HG03469 (cell line): ENCODE data around the gene MLXIPL.
"Not testable (repeated sequence)": the region's sequence is repeated elsewhere in the genome, so short reads cannot be mapped to it uniquely, and the experiment has no call there.

Experiments
- ATAC-seq: cut with Tn5 transposase; IDR thresholded peaks from one replicate; pipeline ENCODE4 v1.9.1; 2021; ENCODE audit warnings: mild to moderate bottlenecking, moderate library complexity, moderate number of reproducible peaks; ENCODE audit not compliant: unreplicated experiment

Gene MLXIPL, protein sequence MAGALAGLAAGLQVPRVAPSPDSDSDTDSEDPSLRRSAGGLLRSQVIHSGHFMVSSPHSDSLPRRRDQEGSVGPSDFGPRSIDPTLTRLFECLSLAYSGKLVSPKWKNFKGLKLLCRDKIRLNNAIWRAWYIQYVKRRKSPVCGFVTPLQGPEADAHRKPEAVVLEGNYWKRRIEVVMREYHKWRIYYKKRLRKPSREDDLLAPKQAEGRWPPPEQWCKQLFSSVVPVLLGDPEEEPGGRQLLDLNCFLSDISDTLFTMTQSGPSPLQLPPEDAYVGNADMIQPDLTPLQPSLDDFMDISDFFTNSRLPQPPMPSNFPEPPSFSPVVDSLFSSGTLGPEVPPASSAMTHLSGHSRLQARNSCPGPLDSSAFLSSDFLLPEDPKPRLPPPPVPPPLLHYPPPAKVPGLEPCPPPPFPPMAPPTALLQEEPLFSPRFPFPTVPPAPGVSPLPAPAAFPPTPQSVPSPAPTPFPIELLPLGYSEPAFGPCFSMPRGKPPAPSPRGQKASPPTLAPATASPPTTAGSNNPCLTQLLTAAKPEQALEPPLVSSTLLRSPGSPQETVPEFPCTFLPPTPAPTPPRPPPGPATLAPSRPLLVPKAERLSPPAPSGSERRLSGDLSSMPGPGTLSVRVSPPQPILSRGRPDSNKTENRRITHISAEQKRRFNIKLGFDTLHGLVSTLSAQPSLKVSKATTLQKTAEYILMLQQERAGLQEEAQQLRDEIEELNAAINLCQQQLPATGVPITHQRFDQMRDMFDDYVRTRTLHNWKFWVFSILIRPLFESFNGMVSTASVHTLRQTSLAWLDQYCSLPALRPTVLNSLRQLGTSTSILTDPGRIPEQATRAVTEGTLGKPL

DNA sequence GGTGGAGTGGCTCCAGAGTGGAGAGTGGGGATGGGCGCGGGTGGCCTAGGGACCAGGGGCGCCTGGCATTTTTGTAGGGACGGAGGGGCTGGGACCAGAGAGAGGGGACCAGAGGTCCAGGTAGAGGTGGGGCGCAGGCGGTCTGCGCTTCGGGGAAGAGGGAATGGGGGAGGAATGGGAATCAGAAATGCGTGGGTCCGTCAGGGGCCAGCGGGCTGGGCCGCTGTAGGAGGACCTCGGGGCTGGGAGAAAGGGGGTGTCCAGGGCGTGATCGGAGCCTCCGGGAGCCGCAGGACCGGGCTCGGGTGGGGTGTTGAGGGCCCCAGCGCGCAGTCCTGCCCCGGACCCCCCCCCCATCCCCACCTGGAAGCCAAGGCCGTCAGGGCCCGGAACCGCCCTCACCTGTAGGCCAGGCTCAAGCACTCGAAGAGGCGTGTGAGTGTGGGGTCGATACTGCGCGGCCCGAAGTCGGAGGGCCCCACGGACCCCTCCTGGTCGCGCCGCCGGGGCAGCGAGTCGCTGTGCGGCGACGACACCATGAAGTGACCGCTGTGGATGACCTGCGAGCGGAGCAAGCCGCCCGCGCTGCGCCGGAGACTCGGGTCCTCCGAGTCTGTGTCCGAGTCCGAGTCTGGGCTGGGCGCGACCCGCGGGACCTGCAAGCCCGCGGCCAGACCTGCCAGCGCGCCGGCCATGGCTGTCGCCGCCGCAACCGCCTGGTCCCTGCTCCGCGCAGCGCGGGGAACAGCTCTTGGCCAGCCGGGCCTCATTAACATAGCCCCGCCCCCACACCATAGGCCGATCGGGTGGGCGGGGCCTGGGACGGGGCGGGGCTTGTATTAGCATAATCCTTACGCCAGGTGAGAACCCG, at the start of gene MLXIPL:
Gene MLXIPL (minus strand): TSS at position 725 of the 871 bp plus-strand sequence. CDS start 30 bp downstream, at position 695.
- no peak for ATAC-seq

DNA sequence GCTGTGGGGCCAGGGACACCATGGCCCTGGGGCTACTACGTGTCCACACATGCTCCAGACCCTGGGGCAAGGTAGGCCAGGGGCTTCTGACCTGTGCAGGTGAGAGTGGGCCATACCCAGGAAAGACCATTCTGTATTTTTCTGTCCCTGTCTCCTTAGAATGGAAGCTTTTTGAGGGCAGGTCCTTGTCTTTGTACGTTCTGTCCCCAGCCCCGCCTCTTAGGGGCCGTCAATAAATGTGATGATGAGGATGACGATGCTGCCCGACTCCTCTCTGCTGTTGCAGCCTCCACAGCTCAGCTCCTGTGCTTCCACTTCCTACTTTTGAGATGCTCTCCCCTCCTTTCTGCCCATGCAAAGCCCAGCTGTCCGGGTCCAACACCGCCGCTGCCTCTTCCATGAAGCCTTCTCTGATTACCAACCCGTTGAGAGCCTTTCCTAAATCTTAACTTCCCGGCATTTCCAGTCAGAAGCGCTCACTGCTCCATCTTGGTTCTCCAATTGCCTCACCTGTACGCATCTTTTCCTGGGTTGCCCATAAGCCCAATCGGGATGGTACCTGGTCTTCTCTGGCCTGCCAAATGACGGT, 47.6 kb upstream of the MLXIPL start:
- no peak for ATAC-seq

DNA sequence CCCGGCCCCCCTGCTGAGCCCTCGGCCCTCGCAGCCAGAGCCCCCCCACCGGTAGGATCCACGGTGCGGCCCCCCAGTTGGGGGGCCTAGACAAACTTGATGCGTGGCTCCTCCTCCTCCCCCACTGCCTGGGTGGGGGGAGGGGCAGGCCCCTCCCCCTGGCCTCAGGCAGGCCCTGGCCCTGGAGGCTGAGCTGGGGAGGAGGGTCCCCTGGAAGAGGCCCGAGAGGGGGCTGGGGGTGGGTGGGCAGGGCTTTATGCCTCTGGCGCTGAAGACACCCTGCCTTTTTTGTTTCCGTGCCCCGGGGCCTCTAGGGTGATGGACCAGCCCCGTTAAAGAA, 47.0 kb upstream of the MLXIPL start:
- no peak for ATAC-seq

DNA sequence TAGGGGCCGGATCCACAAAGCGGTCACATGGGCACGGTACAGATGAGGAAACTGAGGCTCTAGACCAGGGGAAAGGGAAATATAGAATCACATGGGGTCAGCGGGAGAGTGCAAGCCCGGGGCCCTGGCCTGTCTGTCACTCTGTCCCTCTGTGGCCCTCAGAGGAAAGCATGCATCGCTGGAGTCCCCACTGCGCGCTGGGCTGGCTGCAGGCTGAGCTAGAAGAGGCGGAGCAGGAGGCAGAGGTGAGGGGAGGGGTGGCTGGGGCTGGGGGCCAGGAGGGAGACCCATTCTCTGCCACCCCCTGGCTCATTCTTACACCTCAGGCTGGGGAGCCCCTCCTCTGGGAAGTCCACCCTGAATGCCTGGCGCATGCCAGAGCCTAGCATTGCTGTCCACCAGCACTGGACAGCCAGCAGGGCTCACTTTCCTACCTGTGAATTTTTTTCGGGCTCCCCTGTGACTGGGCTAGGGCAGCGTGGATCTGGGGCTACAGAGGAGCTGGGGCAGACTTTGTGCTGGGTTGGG, 45.6 kb upstream of the MLXIPL start:
- no peak for ATAC-seq

DNA sequence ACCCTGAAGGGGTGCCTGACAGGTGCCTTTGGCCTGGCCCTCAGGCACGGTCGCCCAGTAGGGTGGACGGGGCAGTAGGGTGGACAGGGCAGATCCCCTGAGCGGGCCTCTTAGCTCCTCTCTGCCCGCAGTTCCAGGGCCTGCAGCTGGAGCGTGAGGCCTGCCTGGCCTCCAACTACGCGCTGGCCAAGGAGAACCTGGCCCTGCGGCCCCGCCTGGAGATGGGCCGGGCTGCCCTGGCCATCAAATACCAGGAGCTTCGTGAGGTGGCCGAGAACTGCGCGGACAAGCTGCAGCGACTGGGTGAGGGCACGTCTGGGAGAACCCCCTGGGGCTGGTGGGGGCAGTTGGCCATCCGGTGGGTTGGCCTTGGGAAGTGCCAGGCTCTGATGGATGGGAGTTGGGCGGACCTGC, 45.0 kb upstream of the MLXIPL start:
- ATAC-seq, result no peak

DNA sequence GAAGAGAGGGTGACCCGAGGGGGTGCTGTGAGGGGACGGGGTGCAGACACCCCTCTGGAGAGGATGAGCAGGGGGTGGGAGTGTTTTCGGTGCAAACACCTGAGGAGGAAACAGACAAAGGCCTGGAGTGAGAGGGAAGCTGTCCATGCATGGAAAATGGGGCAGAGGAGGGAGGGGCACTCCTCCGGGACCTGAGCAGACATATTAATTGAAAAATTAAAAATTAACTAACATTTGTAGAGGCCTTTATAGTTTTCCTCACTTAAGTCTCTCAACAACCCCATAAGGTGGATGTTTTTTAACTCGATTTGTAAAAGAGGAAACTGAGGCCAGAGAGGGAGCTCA, 44.5 kb upstream of the MLXIPL start:
- no peak for ATAC-seq

DNA sequence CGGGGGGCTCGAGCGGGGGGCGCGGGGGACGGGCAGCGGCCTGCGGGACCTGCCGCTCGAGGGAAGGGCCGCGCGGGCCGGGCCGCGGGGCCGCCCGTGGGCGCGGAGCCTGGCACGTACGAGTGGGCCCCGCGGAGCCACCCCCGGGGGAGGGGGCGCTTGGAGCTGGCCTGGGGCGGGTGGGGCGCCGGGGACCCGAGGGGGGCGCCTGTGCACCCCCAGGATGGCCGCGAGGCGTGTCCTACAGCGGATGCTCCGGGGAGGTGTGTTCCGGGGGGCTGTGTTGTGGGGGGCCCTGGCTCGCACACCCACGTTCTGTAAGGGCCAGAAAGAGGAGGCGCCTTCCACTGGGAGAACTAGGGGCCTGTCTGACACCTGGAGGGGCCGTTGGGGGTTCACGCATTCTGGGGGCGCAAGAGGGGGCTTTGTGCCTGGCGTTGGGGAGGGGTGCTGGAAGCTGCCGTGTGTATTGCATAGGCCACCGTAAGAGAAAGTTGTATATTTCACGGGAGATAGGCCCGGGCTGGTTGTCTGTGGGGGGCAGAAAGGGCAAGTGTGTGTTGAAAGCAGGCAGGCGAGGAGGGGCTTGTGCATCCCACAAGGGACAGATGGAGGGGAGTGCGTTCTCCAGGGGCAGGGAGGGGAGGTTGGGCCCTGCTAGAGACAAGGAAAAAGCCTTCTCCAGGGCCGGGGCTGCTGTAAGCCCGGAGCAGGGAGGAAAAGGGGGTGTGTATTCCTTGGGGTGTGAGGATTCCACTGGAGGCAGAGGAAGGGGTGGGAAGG, 44.0 kb upstream of the MLXIPL start:
- no peak for ATAC-seq

DNA sequence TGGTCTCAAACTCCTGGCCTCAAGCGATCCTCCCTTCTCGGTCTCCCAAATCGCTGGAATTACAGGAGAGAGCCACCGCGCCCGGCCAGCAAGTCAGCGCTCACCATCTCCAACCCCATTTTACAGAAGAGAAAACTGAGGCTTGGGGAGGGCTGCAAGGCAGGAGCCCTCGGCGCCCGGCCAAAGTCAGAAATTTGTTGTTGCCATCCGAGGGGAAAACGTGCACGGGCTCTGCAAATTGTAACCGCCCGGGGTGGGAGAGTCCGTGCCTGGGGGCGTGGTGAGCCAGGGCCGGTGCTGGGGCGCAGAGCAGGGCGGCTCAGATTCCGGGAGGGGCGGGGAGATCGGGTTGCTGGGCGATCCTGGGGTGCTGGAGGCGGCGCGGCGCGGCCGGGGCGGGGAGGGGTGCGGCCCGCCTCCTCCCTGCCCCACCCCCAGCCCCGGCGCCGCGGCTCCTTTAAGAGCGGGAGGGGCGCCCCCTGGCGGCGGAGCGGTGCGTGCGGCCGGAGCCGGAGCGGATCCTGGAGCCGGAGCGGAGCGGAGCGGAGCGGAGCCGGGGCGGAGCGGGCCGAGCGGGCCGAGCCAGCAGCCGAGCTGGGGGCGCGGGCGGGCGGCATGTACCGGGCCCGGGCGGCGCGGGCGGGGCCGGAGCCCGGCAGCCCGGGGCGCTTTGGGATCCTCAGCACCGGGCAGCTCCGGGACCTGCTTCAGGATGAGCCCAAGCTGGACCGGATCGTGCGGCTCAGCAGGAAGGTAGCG, 43.2 kb upstream of the MLXIPL start, which contains the start of gene VPS37D:
Gene VPS37D (plus strand): TSS at position 488 of the 759 bp plus-strand sequence. CDS start 128 bp downstream, at position 616.
- ATAC-seq, result peak; percentile 61

DNA sequence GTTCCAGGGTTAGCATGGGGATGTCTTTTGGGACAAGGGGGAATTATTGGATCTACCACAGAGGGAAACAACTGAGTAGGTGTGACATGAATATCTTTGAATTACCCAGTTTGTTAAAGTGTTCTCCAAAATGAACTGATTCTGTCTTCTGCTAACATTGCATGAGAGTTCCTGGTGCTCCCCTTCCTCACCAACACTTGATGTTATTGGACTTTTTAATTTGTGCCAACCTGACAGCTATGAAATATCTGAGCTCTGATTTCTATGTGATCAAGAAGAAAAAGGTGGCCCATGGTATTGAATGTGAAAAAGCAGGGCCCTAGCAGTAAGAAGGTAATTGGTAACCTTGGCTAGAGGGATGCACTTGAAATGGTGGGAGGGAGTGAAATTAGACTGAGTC, 38.7 kb upstream of the MLXIPL start:
- ATAC-seq, result no peak

DNA sequence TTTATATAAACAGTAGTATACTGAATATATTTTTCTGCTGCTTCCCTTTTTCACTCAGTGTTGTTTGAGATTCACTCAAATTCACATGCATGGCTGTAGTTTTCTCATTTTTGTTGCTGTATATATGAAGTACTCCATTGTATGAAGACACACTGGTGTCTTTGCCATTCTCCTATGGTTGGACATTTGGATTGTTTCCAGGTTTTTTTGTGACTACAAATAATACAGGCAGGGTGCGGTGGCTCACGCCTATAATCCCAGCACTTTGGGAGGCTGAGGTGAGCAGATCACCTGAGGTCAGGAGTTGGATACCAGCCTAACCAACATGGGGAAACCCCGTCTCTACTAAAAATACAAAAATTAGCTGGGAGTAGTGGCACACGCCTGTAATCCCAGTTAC, 36.3 kb upstream of the MLXIPL start:
- ATAC-seq, result not testable (repeated sequence)

DNA sequence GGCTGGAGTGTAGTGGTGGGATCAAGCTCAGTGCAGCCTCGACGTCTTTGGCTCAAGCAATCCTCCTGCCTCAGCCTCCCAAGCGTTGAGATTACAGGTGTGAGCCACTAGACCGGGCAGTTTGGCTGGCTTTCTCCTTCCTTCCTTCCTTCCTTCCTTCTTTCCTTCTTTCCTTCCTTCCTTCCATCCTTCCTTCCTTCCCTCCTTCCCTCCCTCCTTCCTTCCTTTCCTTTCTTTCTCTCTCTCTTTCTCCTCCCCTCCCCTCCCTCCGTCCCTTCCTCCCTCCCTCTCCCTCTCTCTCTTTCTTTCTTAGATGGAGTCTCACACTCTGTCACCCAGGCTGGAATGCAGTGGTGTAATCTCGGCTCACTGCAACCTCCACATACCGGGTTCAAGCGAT, 35.7 kb upstream of the MLXIPL start:
- no peak for ATAC-seq

DNA sequence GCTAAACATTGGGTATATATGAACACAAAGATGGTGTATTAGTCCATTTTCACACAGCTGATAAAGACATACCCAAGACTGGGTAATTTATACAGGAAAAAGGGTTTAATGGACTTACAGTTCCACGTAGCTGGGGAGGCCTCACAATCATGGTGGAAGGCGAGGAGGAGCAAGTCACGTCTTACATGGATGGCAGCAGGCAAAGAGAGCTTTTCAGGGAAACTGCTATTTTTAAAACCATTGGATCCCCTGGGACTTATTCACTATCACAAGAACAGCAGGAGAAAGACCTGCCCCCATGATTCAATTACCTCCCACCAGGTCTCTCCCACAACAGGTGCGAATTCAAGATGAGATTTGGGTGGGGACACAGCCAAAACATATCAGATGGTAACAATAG, 31.0 kb upstream of the MLXIPL start:
- not testable (repeated sequence) for ATAC-seq

DNA sequence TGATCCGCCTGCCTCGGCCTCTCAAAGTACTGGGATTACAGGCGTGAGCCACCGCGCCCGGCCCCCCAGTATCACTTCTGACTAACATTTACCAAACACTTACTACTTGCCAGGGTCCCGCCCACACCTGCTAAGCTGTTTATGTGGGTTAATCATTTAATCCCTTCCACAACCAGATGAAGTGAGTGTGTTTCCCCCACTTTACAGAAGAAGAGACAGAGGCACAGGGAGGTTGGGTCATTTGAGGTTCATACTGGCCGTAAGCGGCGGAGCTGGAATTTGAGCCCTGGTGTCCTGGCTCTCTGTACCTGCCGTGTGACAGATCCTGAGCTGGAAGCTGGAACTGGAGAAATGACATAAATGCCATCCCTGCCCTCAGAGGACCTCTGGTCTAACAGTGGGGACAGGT, 28.2 kb upstream of the MLXIPL start:
- ATAC-seq, result no peak

DNA sequence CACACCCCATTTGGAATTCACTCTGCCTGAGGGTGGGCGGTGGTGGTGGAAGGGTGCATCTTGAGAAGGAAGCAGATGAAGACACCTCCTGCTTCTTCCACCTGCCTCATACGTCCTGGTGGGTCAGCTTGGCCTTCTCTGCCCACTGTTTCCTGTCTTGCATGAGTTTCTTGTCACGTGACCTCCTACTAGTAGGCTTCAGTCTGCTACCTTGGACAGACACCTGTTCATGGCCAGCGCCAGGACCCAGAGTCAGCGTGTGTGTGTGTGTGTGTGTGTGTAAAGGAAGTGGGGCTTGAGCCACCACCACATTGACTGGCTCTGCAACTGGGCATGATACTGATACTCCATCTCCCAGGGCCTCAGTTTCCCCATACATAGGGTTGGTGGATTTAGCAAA, 26.2 kb upstream of the MLXIPL start:
- no peak for ATAC-seq

DNA sequence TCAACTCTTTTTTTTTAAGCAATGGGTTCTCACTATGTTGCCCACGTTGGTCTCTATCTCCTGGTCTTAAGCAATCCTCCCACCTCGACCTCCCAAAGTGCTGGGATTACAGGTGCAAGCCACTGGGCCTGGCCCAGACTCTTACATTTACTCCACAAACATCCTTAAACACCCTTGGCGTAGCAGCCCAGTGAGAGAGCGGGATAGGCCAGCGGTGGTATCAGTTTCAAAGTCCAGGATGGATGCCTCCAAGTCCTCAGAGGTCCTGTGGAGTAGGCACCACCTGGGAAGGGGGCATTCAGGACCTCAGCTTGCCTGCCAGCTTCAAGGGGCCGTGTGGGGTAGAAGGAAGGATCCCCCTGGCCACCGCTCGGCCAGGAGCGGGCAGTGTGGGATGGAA, 25.3 kb upstream of the MLXIPL start:
- ATAC-seq, result no peak

DNA sequence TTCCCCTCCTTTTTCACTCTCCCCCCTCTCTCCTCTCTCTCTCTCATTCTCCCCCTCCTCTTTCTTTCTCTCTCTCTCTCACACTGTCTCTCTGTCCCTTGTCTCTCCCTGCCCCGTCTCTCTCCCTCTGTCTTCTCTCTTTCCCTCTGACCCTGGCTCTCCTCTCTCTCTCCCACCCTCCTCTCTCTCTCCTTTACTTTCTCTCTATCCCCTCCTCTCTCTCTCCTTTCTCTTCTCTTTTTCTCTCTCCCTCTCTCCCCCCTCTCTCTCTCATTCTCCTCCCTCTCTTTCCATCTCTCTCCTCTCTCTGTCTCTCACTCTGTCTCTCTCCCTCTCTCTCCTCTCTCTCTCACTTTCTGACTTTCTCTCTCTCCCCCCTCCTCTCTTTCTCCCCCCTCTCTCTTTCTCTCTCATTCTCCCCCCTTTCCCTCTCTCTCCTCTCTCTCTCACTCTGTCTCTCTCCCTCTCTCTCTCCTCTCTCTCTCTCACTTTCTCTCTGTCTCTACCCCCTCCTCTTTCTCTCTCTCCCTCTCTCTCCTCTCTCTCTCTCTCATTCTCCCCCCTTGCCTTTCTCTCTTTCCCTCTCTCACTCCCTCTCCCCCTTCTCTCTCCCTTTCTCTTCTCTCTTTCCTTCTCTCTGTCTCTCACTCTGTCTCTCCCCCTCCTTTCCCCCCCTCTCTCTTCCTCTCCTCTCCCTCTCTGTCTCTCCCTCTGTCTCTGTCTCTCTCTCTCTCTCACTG, 24.4 kb upstream of the MLXIPL start:
- no peak for ATAC-seq

DNA sequence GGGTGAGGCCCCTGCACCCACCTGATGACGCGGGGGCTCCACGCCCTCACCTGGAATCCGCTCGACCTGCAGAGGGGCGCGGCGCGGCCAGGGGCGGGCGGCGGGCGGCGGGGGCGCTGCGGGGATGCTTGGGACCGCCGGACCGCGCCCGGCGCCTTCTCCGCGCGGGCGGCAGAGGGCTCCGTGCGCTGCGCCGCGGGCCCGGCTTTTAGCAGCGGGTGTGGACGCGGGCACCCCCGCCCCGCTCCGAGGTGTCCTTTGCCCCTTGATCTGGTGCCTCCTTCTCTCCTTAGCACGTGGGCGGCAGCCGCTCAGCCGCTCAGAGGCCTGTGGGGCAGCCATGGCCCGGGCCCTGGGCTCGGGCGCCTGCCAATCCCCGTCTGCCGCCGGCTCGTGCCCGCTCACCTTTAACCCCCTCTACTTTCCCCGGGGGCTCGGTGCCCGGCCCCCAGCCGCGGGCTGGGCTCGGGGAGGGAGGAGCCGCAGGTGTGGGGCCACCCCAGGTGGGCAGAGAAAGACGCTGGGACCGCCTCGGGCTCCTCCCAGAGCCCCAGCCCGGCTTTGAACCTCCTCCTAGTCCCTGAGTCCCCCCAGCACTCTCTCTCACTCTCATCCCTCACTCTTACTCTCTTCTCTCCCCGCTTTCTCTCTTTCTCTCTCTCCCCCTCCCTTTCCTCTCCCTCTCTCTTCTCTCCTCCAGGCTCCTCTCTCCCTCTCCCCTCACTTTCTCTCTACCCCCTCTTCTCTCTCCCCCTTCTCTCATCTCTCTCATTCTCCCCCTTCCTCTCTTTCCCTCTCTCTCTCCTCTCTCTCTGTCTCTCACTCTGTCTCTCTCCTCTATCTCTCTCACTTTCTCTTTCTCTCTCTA, 23.6 kb upstream of the MLXIPL start:
- ATAC-seq, result no peak
